OCI-LY7 (cell line): ENCODE measurements around the gene ZNF525.

ENCODE experiments used
- CTCF ChIP-seq: fragments of 200-600 bp; sonication (generic); conservative IDR thresholded peaks from 2 replicates; pipeline ENCODE4 v1.5.1; 2014; ENCODE audit warnings: mild to moderate bottlenecking, antibody characterized with exemption, low read length, moderate library complexity, mixed read lengths
- EZH2phosphoT487 ChIP-seq: fragments of 200-600 bp; sonication (generic); IDR thresholded peaks from 2 replicates; pipeline ENCODE4 v1.6.1; 2018; ENCODE audit warnings: low read depth, borderline replicate concordance, mild to moderate bottlenecking, mixed run types, antibody characterized with exemption, low read length, moderate library complexity, mixed read lengths

DNA sequence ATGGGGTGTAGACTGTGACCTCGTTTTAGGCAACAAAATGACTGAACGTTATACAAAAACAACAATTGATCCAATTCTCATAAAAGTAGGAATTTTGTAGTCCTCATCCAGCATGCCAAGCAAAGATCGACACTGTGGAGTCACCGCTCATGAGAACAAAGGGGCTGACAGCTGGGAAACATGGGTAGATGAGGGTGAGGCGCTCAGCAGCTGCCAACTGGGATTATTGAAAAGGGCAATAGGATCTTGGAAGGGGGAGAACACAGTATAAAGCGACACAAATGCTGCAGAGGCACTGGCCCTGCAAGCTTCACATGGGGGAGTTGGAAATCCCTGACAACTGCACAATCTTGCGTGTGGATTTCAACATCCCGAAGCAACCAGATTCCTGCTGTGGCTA, 24.1 kb downstream of the ZNF525 start:
- no peak for TF ChIP-seq CTCF
- no peak for TF ChIP-seq EZH2phosphoT487
